ENCODE measurements around the gene MLLT6. TPM values are rescaled to one million over a fixed set of nuclear protein-coding genes. Genes with fewer than 3 reads are reported as not detected.

MLLT6 gene
- total and polyA plus RNA-seq, 4 donors = 18.4 to 94.1 (median 61.8) TPM

GRCh38 chr17:38697061-38697820 is 7.8 kb upstream of the MLLT6 start:
- H3K27ac ChIP-seq (ENCODE audit: low read depth, low read length) = no peak overlapping the region
- peaks cover 16% of the 10 kb centered on the region for H3K4me1 ChIP-seq (ENCODE audit: control insufficient read depth, insufficient read depth, low read length)
- no peak for DNase-seq (ENCODE audit: low read depth in 4 of 6, low spot score in 6 of 6)
- no peaks in the 10 kb centered on the region for H3K9me3 ChIP-seq (ENCODE audit: control insufficient read depth, insufficient read depth, low read length)
- H3K4me3 ChIP-seq (ENCODE audit: low read depth, low read length) = no peak overlapping the region
- 85% methylated on average over 3 of the region's 4 CpGs for WGBS (ENCODE audit: insufficient coverage)
- no peaks in the 10 kb centered on the region for H3K36me3 ChIP-seq (ENCODE audit: control insufficient read depth, insufficient read depth, low read length)
- H3K27me3 ChIP-seq (ENCODE audit: control insufficient read depth, insufficient read depth, low read length) = no peaks in the 10 kb centered on the region

GRCh38 chr17:38698760-38699159 is 6.3 kb upstream of the MLLT6 start:
- H3K36me3 ChIP-seq (ENCODE audit: control insufficient read depth, insufficient read depth, low read length) = no peaks in the 10 kb centered on the region
- DNase-seq (ENCODE audit: low read depth in 4 of 6, low spot score in 6 of 6) = no peak
- peaks cover 27% of the 10 kb centered on the region for H3K4me1 ChIP-seq (ENCODE audit: control insufficient read depth, insufficient read depth, low read length)
- no peak overlapping the region for H3K4me3 ChIP-seq (ENCODE audit: low read depth, low read length)
- H3K27me3 ChIP-seq (ENCODE audit: control insufficient read depth, insufficient read depth, low read length) = peaks cover 14% of the 10 kb centered on the region
- H3K27ac ChIP-seq (ENCODE audit: low read depth, low read length) = no peak overlapping the region
- WGBS (ENCODE audit: insufficient coverage) = 89% methylated on average over 5 of the region's 5 CpGs
- H3K9me3 ChIP-seq (ENCODE audit: control insufficient read depth, insufficient read depth, low read length) = no peaks in the 10 kb centered on the region

GRCh38 chr17:38701504-38702165 is 3.4 kb upstream of the MLLT6 start:
- Histone ChIP-seq H3K4me1 (ENCODE audit: control insufficient read depth, insufficient read depth, low read length) (peaks cover 42% of the 10 kb centered on the region), H3K4me3 (ENCODE audit: low read depth, low read length) (peak overlapping the region; percentile 95), H3K9me3 (ENCODE audit: control insufficient read depth, insufficient read depth, low read length) (no peaks in the 10 kb centered on the region), H3K27ac (ENCODE audit: low read depth, low read length) (peak overlapping the region; percentile 68), H3K36me3 (ENCODE audit: control insufficient read depth, insufficient read depth, low read length) (no peaks in the 10 kb centered on the region), H3K27me3 (ENCODE audit: control insufficient read depth, insufficient read depth, low read length) (peaks cover 19% of the 10 kb centered on the region)
- 3% methylated on average over 24 of the region's 25 CpGs for WGBS (ENCODE audit: insufficient coverage)
- DNase-seq (ENCODE audit: low read depth in 4 of 6, low spot score in 6 of 6) = no peak

- Histone ChIP-seq H3K4me1 (ENCODE audit: control insufficient read depth, insufficient read depth, low read length) (peaks cover 49% of the 10 kb centered on the region), H3K36me3 (ENCODE audit: control insufficient read depth, insufficient read depth, low read length) (peaks cover 3% of the 10 kb centered on the region), H3K9me3 (ENCODE audit: control insufficient read depth, insufficient read depth, low read length) (no peaks in the 10 kb centered on the region), H3K27ac (ENCODE audit: low read depth, low read length) (peak overlapping the region; percentile 90), H3K27me3 (ENCODE audit: control insufficient read depth, insufficient read depth, low read length) (peaks cover 19% of the 10 kb centered on the region), H3K4me3 (ENCODE audit: low read depth, low read length) (peak overlapping the region; percentile 95)
- peak in 5 of 6 donors; percentile 66 to 95 (median 81) for DNase-seq (ENCODE audit: low read depth in 4 of 6, low spot score in 6 of 6)
- 0% methylated on average over 81 of the region's 81 CpGs for WGBS (ENCODE audit: insufficient coverage)
These were observed 2.7 kb upstream of the MLLT6 start for GRCh38 chr17:38702166-38702915.

- H3K4me3 ChIP-seq (ENCODE audit: low read depth, low read length) = peak overlapping the region; percentile 95
- no peak for DNase-seq (ENCODE audit: low read depth in 4 of 6, low spot score in 6 of 6)
- peak overlapping the region; percentile 90 for H3K27ac ChIP-seq (ENCODE audit: low read depth, low read length)
- 3% methylated on average over 49 of the region's 55 CpGs for WGBS (ENCODE audit: insufficient coverage)
- peaks cover 19% of the 10 kb centered on the region for H3K27me3 ChIP-seq (ENCODE audit: control insufficient read depth, insufficient read depth, low read length)
- no peaks in the 10 kb centered on the region for H3K9me3 ChIP-seq (ENCODE audit: control insufficient read depth, insufficient read depth, low read length)
- peaks cover 8% of the 10 kb centered on the region for H3K36me3 ChIP-seq (ENCODE audit: control insufficient read depth, insufficient read depth, low read length)
- H3K4me1 ChIP-seq (ENCODE audit: control insufficient read depth, insufficient read depth, low read length) = peaks cover 53% of the 10 kb centered on the region
These were observed 1.9 kb upstream of the MLLT6 start for GRCh38 chr17:38702916-38703741.

GRCh38 chr17:38703742-38704605 is 1.1 kb upstream of the MLLT6 start:
- 1% methylated on average over 36 of the region's 50 CpGs for WGBS (ENCODE audit: insufficient coverage)
- DNase-seq (ENCODE audit: low read depth in 4 of 6, low spot score in 6 of 6) = peak in 2 of 6 donors; percentile 20 to 62
- peaks cover 53% of the 10 kb centered on the region for H3K4me1 ChIP-seq (ENCODE audit: control insufficient read depth, insufficient read depth, low read length)

GRCh38 chr17:38705523-38705802 is 390 bp downstream of the MLLT6 start:
- H3K4me3 ChIP-seq (ENCODE audit: low read depth, low read length) = peak overlapping the region; percentile 81
- peaks cover 29% of the 10 kb centered on the region for H3K36me3 ChIP-seq (ENCODE audit: control insufficient read depth, insufficient read depth, low read length)
- peaks cover 53% of the 10 kb centered on the region for H3K4me1 ChIP-seq (ENCODE audit: control insufficient read depth, insufficient read depth, low read length)
- H3K27ac ChIP-seq (ENCODE audit: low read depth, low read length) = no peak overlapping the region
- H3K9me3 ChIP-seq (ENCODE audit: control insufficient read depth, insufficient read depth, low read length) = no peaks in the 10 kb centered on the region
- WGBS (ENCODE audit: insufficient coverage) = 0% methylated on average over 11 of the region's 32 CpGs
- no peak for DNase-seq (ENCODE audit: low read depth in 4 of 6, low spot score in 6 of 6)
- H3K27me3 ChIP-seq (ENCODE audit: control insufficient read depth, insufficient read depth, low read length) = peaks cover 19% of the 10 kb centered on the region

More at GRCh38 chr17:38703742-38704605, 1.1 kb upstream of the MLLT6 start:
- peaks cover 19% of the 10 kb centered on the region for H3K27me3 ChIP-seq (ENCODE audit: control insufficient read depth, insufficient read depth, low read length)
- H3K9me3 ChIP-seq (ENCODE audit: control insufficient read depth, insufficient read depth, low read length) = no peaks in the 10 kb centered on the region
- peak overlapping the region; percentile 95 for H3K4me3 ChIP-seq (ENCODE audit: low read depth, low read length)
- H3K27ac ChIP-seq (ENCODE audit: low read depth, low read length) = peak overlapping the region; percentile 88
- peaks cover 16% of the 10 kb centered on the region for H3K36me3 ChIP-seq (ENCODE audit: control insufficient read depth, insufficient read depth, low read length)

- peak overlapping the region; percentile 61 for H3K27ac ChIP-seq (ENCODE audit: low read depth, low read length)
These were observed 881 bp downstream of the MLLT6 start for GRCh38 chr17:38705803-38706504.

More at GRCh38 chr17:38705803-38706504, 881 bp downstream of the MLLT6 start:
- Histone ChIP-seq H3K36me3 (ENCODE audit: control insufficient read depth, insufficient read depth, low read length) (peaks cover 32% of the 10 kb centered on the region), H3K9me3 (ENCODE audit: control insufficient read depth, insufficient read depth, low read length) (no peaks in the 10 kb centered on the region), H3K4me1 (ENCODE audit: control insufficient read depth, insufficient read depth, low read length) (peaks cover 53% of the 10 kb centered on the region), H3K27me3 (ENCODE audit: control insufficient read depth, insufficient read depth, low read length) (peaks cover 19% of the 10 kb centered on the region), H3K4me3 (ENCODE audit: low read depth, low read length) (peak overlapping the region; percentile 81)
- 0% methylated on average over 20 of the region's 38 CpGs for WGBS (ENCODE audit: insufficient coverage)
- DNase-seq (ENCODE audit: low read depth in 4 of 6, low spot score in 6 of 6) = peak in 2 of 6 donors; percentile 63 to 72

Data from spinal cord (tissue), 10 donors.